ENCODE measurements around the gene SOX18. TPM values are rescaled to one million over a fixed set of nuclear protein-coding genes. Genes with fewer than 3 reads are reported as not detected.

Gene SOX18
- total RNA-seq, 1 experiment from 2014 or later = not detected

GRCh38 chr20:64084685-64085152 is 35.3 kb upstream of the SOX18 start:
- peaks cover 97% of the 10 kb centered on the region for H3K27me3 Mint-ChIP-seq (ENCODE audit: unreplicated experiment)
- CTCF ChIA-PET = interaction anchor here (0.5 to 1.9 kb wide), 4 partner anchors 22 to 318 kb away, joined by 3 to 7 read pairs (median 4); partner anchors contain the start of gene TCEA2

GRCh38 chr20:64083804-64084684 is 34.6 kb upstream of the SOX18 start, which contains the start of gene LKAAEAR1:
LKAAEAR1 (minus strand) TSS chr20:64084398; CDS start chr20:64084219, 179 bp downstream.
- TF ChIP-seq CTCF (IDR thresholded peaks at IDR 0.05; ENCODE audit: unreplicated experiment) = no peak
- no peak within 1 kb of the TSS for H3K27ac Mint-ChIP-seq (ENCODE audit: unreplicated experiment)
- H3K36me3 Mint-ChIP-seq (ENCODE audit: insufficient read depth, unreplicated experiment) = peaks cover 39% of the 10 kb centered on the region
- H3K9me3 Mint-ChIP-seq (ENCODE audit: low read depth, unreplicated experiment) = no peaks in the 10 kb centered on the region
- peaks cover 90% of the 10 kb centered on the region for H3K27me3 Mint-ChIP-seq (ENCODE audit: unreplicated experiment)
- CTCF ChIA-PET = interaction anchor here (0.5 to 1.9 kb wide), 11 partner anchors 10 to 1638 kb away, joined by 3 to 11 read pairs (median 4); partner anchors contain the start of gene TCEA2
- no peak for DNase-seq
- intact Hi-C loops (cut with micrococcal nuclease; ENCODE audit: unreplicated experiment) = loop anchor here (5.0 kb wide), 1 partner anchor 38 kb away; no protein-coding TSS in a partner anchor
- H3K4me3 Mint-ChIP-seq (ENCODE audit: low read depth, unreplicated experiment) = peak within 1 kb of the TSS; percentile 74
- no TSS peak for BruUV-seq (replicated peaks)
- H3K4me1 Mint-ChIP-seq (ENCODE audit: low read depth, unreplicated experiment) = peaks cover 19% of the 10 kb centered on the region

More at GRCh38 chr20:64084685-64085152, 35.3 kb upstream of the SOX18 start:
- Mint-ChIP-seq H3K4me3 (ENCODE audit: low read depth, unreplicated experiment) (peak overlapping the region; percentile 74), H3K9me3 (ENCODE audit: low read depth, unreplicated experiment) (no peaks in the 10 kb centered on the region), H3K4me1 (ENCODE audit: low read depth, unreplicated experiment) (peaks cover 16% of the 10 kb centered on the region), H3K36me3 (ENCODE audit: insufficient read depth, unreplicated experiment) (peaks cover 36% of the 10 kb centered on the region), H3K27ac (ENCODE audit: unreplicated experiment) (no peak overlapping the region)
- BruUV-seq (replicated peaks) = no TSS peak
- no peak for TF ChIP-seq CTCF (IDR thresholded peaks at IDR 0.05; ENCODE audit: unreplicated experiment)
- intact Hi-C loops (cut with micrococcal nuclease; ENCODE audit: unreplicated experiment) = loop anchor here (5.0 kb wide), 1 partner anchor 38 kb away; no protein-coding TSS in a partner anchor
- no peak for DNase-seq

- Mint-ChIP-seq H3K27me3 (ENCODE audit: unreplicated experiment) (peaks cover 84% of the 10 kb centered on the region), H3K4me1 (ENCODE audit: low read depth, unreplicated experiment) (peaks cover 25% of the 10 kb centered on the region), H3K27ac (ENCODE audit: unreplicated experiment) (no peak overlapping the region), H3K36me3 (ENCODE audit: insufficient read depth, unreplicated experiment) (peaks cover 42% of the 10 kb centered on the region), H3K4me3 (ENCODE audit: low read depth, unreplicated experiment) (peak overlapping the region; percentile 74), H3K9me3 (ENCODE audit: low read depth, unreplicated experiment) (no peaks in the 10 kb centered on the region)
- CTCF ChIA-PET = interaction anchor here (0.7 to 1.9 kb wide), 9 partner anchors 10 to 1638 kb away, joined by 3 to 11 read pairs (median 5); partner anchors contain the start of gene TCEA2
- intact Hi-C loops (cut with micrococcal nuclease; ENCODE audit: unreplicated experiment) = loop anchor here (5.0 kb wide), 1 partner anchor 39 kb away; no protein-coding TSS in a partner anchor
- TF ChIP-seq CTCF (IDR thresholded peaks at IDR 0.05; ENCODE audit: unreplicated experiment) = peak; percentile 73
- BruUV-seq (replicated peaks) = no TSS peak
- DNase-seq = peak; percentile 90
Measured at GRCh38 chr20:64083378-64083803, 34.0 kb upstream of the SOX18 start.

GRCh38 chr20:64082820-64083377 is 33.5 kb upstream of the SOX18 start:
- peak overlapping the region; percentile 74 for H3K4me3 Mint-ChIP-seq (ENCODE audit: low read depth, unreplicated experiment)
- H3K9me3 Mint-ChIP-seq (ENCODE audit: low read depth, unreplicated experiment) = no peaks in the 10 kb centered on the region
- H3K27ac Mint-ChIP-seq (ENCODE audit: unreplicated experiment) = no peak overlapping the region
- peaks cover 30% of the 10 kb centered on the region for H3K4me1 Mint-ChIP-seq (ENCODE audit: low read depth, unreplicated experiment)
- no TSS peak for BruUV-seq (replicated peaks)
- intact Hi-C loops (cut with micrococcal nuclease; ENCODE audit: unreplicated experiment) = loop anchor here (5.0 kb wide), 1 partner anchor 39 kb away; no protein-coding TSS in a partner anchor
- no peak for DNase-seq
- TF ChIP-seq CTCF (IDR thresholded peaks at IDR 0.05; ENCODE audit: unreplicated experiment) = no peak
- H3K27me3 Mint-ChIP-seq (ENCODE audit: unreplicated experiment) = peaks cover 79% of the 10 kb centered on the region
- CTCF ChIA-PET = interaction anchor here (0.6 to 1.9 kb wide), 9 partner anchors 9 to 44 kb away, joined by 3 to 11 read pairs (median 5); partner anchors contain the start of gene TCEA2
- peaks cover 45% of the 10 kb centered on the region for H3K36me3 Mint-ChIP-seq (ENCODE audit: insufficient read depth, unreplicated experiment)

Measured in Calu3 (cell line).